HPDE6-E6E7 (cell line): ENCODE measurements around the gene COA7.
A peak's percentile ranks its signal among the peaks of the same experiment; 100 is the strongest.

Experiments used
- DNase-seq: peaks from one replicate; pipeline ENCODE4 v3.0.0; 2011; ENCODE audit warnings: missing footprints; ENCODE audit errors: extremely low spot score

COA7 gene

DNA sequence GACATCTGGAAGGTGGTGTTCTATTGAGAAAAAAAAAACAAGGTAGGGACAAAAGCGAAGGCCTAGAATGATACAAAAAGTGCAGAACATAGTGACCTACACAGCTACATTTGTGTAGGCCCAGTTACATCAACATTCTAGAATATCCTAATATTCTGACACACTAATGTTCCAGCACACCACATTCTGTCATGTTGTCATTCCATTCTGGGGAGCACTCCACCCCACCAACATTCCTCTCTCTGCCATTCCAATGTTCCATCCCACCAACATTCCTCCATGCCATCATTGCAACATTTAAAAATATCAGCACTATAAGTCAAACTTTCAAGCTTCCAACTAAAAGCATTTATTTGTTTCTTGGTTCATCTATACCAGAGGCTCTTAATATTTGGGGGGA, 28.5 kb downstream of the COA7 start:
- DNase-seq, result no peak

DNA sequence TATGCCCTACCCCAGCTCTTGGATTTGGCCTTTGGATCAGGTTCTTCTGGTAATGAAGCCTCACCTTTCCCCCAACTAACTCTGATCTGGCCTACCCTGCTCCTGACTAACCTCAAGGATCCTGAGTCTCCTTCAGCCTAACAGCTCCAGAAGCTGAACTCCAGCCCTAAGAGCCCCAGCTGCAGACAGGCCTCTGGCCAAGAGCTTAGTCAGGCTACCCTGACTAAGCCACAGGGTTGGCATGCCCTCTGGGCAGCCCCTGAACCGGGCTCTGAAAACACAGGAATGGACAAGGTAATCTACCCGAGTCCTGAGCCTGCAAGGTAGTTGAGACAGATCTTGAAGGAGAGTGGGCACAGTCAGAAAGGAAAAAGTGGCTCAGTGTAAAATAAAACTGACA, 29.4 kb downstream of the COA7 start:
- peak; percentile 49 for DNase-seq

DNA sequence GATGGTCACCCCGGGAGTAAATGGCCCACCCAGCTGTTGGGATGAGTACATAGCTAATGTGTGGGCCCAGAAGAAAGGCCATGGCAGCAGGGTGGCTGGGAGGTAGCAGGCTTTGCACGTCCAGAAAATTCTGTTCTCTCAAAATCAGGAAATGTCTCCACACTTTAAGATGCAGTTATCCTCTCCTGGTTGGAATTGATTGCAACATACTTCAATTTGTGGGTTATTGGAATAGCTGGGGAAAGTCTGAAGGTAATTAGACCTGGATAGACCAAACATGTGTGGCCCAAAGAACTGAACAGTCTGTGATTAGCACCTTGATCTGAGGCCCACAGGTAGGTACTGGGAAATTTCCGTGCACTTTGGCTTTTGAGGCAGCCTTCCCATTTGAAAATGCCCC, 30.2 kb downstream of the COA7 start:
- no peak for DNase-seq

DNA sequence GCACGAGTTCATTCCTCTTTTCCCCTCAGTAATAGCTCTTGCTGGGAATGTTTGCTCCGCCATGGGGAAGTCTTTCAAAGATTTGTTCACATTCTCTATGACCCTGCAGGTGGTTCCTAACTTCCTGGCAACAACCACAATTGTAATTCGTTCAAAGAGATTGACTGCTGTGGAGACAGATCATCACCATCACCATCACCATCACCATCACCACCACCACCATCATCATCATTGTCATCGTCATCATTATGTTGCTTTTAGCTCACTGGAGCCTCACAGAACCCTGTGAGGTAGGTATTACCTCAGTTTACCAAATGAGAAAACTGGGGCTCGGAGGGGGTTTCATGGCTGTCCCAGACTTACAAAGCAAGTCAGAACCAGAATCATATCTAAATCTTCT, 30.9 kb downstream of the COA7 start:
- no peak for DNase-seq

DNA sequence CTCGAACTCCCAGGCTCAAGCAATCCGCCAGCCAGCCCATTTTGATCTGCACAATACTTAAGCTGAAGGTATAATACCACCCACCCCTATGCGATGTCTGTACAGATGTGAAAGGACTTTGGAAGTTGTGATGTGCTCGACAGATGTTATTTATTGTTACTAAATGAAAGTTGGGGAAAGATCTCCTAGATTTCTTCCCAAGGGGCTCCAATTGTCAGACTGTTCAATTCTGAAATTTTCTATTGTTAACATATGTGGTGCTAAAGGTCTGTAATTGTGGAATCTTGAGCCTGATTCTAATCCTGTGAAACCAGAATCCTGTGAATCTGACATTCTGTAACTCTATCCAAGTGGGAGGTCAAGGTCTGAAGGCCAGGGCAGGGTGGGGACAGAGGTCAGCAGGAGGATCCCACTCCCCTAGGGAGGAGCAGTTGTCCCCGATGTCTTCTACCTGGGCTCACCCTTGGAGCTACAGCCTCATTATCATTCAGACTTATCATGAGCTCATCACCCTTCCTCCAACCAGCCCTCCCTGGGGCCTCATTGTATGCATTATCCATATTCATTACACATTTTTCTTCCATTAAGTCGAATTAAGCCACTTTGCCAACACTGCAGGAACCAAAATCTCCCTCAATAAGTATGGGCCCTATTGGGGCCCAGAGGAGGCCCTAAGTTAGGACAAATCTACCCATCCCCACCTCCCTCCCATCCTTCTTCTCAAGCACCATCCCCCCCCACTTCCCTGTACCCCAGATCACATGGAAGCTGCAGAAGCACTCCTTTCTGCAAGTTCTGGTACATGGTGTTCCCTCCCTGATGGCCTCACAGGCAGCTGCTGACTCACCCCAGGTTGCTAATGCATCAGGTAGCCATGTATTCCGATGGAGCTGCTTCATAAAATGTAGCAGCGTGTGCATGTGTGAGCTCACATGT, 32.9 kb downstream of the COA7 start:
- DNase-seq, result peak; percentile 61

DNA sequence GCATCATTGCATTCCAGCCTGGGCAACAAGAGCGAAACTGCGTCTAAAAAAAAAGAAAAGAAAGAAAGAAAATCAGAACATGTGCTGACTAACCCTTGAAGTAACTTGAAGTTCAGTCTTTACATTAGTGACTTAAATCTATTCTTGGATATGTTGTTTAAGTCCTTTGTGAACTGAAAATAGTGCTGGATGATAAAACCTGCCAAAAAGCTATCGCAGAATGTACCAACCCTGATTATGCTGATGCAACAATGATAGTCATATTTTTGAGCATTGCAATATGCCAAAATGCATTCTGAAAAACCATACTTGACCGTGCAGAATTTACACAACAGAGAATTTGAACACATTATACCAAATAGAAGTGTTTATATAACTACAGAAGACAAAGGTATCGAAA, 34.4 kb downstream of the COA7 start:
- DNase-seq, result no peak

DNA sequence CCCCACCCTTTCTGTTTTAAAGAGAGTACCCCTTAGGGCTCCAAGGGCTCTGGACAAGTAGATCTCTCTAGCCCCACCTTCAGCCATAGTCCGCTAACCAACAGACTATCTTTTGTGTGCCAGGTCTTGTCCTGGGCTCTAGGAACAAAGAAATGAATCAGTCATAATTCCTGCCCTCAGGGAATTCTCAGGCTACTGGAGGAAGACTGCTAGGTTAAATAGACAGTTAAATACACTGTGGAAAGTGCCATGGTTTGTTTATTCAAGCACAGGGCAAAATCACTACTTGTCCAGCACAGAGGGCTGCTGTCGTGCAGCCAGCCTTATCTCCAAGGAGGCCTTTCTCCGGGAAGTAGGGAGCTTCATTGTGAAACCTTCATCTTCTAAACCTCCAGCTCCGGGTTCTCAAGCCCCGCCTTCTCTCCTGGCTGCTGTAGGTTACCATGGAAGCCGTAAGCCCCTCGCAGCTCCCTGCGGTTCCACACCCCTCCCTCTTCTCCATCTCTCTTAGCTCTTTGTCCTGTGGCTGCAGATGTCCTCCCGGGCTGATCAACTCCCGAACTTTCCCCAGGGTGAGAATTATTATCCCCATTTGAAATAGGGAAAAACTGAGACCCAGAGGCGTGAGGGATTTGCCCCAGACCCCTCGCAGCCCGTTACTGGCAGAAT, 35.4 kb downstream of the COA7 start:
- peak; percentile 93 for DNase-seq

DNA sequence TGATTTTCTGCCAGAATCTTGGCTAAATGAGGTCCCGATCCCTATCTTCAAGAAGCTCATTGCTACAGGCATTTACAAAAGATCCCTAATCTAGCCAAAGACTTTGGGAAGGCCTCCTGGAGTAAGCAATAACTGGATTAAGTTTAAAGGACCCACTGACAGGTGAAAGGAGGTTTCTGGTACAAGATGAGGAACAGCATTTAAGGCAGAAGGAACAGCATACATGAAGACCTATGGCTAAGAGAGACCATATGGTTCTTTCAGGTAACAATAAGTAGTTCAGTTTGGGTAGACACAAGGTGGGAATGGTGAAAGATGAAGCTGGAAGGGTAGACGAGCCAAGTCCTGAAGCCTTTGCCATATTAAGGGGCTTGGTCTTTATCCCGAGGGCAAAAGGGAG, 37.3 kb downstream of the COA7 start:
- DNase-seq, result no peak

DNA sequence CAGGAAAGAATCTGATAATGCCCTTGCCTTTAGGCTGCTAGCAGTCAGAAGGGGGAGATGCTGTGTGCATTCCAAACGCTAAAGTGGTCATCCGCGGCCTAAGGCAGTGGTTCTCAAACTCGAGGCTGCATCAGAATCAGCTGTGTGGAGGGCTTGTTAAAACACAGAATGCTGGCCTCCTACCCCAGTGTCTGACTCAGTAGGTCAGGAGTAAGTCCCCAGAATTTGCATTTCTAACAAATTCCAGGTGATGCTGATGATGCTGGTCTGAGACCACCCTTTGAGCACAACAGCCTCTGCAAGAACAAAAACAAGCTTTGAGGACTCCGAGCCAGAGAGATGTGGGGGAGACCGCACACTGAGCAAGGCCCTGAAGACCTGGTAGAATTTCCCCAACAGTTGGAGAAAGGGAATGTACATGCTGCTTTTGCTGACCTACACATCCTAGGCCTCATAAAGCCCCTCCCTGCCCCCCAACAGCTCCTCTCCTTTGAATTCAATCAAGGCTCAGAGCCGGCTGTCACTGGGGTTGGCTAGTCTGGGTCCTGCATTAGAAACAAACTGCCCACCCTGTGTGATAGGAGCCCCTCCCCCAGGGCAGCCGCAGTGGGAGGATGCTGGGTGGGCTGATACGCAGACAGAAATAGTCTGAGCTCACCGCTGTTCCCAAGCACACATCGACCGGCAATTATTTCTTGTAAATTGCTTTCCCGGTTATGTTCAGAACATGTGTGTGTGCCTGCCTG, 38.1 kb downstream of the COA7 start:
- no peak for DNase-seq

DNA sequence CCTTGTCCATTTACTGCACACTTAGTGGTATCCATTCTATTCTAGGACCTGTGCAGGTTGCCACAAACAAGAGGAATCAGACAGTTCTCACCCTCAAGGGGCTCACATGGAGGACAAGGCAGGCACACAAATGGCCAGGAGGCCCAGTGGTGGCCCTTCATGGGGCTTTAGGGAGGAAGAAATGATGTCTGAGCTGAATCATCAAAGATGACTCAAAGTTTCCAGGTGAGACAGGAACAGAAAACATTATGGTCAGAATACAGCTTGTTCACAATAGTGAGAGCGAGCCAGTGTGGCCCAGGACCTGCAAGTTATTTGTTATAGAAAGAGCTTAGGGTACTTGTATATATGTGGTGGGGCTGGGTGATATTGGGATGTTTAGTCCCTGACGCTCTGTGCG, 38.8 kb downstream of the COA7 start:
- DNase-seq, result peak; percentile 60

DNA sequence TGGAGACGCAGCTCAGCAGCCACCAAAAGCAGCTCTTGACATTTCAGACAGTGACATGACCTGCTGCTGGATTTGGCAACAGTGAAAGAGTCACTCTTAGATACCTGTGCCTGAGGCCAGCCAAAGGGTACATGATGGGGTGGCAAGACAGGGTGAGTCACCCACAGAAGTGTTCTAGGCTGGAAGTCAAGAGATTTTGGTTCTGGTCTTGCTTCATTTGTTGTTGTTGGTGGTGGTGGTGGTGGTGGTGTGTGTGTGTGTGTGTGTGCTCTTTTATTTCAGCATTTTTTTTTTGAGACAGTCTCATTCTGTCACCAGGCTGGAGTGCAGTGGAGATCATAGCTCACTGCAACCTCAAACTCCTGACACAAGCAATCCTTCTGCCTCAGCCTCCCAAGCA, 39.4 kb downstream of the COA7 start:
- no peak for DNase-seq

DNA sequence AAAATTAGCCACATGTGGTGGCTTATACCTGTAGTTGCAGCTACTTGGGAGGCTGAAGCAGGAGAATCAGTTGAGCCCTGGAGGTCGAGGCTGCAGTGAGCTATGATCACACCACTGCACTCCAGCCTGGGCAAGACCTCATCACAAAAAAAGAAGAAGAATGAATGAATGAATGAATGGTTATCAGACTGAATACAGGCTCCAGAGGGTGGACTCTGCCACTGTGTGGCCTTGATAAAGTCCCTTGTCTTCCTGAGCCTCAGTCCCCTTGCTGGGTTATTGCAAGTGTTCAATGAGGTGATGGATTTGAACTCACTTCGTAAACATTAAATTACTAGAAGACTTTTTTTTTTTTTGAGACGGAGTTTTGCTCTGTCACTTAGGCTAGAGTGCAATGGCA, 40.4 kb downstream of the COA7 start:
- DNase-seq, result no peak

DNA sequence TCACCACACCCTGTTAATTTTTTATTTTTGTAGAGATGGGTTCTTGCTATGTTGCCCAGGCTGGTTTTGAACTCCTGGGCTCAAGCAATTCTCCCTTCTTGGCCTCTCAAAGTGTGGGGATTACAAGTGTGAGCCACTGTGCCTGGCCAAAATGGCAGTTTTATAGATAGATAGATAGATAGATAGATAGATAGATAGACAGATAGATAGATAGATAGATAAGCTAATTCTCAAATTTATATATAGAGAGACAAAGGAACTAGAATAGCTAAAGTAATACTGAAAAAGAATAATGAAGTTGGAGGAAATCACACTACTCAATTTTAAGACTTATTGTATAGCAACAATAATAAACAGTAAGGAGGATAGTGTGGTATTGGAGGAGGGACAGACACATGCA, 44.1 kb downstream of the COA7 start:
- no peak for DNase-seq

DNA sequence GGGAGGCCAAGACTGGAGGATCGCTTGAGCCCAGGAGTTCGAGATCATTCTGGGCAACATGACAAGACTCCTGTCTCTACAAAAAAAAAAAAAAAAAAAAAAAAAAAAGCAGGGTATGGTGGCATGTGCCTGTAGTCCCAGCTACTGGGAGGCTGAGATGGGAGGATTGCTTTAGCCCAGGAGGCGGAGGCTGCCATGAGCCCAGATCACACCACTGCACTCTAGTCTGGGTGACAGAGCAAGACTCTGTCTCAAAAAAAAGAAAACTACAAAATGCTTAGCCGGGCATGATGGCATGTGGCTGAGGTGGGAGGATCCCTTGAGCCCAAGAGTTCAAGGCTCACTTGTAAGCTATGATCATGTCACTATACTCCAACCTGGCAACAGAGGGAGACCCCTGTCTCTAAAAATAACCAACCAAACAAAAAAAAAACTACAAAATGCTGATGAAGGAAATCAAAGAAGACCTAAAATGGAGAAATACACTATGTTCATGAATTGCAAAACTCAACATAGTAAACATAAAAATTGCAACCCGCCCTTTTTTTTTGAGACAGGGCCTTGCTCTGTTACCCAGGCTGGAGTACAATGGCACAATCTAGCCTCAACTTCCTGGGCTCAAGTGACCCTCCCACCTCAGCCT, 44.8 kb downstream of the COA7 start:
- DNase-seq, result no peak

DNA sequence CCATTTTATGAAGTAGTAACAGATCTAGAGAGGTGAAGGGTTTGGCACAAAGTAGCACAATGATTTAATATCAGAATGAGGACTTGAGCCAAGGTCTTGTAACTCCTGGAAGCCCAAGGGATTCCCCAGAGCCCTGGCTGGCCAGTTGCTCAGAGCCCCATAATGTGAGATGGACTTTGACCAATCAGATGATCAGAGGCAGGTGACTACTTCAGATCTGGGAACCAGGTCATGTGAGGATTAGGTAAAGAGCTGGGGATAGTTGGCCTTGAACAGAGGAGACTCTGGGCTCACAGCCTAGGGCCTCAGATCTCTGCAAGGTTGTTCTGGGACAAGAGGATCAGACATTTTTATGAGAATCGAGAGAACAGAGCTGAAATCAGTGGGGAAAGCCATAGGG, 46.2 kb downstream of the COA7 start:
- DNase-seq, result no peak

DNA sequence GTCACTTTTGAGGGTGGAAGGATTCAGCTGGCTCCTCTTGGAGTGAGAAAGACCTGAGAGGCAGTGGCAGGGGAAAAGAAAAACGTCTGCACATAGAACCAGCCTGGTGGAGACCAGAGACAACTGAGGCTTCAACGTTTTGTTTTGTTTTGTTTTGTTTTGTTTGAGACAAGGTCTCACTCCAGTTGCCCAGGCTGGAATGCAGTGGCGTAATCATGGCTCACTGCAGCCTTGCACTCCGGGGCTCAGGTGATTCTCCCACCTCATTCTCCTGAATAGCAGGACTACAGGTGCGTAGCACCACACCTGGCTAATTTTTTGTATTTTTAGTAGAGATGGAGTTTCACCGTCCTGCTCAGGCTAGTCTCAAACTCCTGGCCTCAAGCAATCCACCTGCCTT, 52.9 kb downstream of the COA7 start:
- DNase-seq, result no peak

DNA sequence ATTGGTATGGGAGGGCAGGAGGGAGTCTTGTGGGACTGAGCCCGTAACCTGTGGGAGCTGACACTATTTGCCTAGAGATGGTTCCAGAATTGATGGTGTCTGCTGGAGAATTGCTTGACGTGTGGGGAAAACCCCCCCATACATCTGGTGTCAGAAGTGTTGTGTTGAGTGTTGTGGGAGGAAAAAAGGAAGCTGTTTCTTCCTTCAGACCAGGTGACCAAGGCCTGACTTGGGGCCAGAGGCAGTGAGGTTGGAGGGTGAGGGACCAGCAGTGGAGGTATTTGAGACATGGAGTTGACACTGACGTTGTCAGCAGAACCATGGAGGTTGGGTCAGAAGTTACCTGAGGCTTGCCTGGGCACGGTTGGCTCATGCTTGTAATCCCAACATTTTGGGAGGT, 56.8 kb downstream of the COA7 start:
- no peak for DNase-seq

DNA sequence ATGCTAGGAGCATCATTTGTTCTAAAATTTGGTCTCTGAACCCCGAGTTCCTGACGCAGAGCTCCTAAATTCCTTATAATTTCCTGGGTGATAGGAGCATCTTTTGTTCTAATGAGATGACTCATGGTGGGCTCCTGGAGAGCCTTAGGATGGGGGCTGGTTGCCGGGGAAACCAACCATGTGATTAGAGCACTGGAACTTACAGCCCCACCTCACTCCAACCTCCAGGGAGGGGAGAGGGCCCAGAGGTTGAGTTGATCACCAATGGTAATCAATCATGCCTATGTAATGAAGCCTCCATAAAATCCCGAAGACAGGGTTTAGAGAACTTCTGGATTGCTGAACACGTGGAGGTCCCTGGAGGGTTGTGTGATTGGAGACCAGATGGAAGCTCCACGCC, 57.5 kb downstream of the COA7 start:
- DNase-seq, result no peak

DNA sequence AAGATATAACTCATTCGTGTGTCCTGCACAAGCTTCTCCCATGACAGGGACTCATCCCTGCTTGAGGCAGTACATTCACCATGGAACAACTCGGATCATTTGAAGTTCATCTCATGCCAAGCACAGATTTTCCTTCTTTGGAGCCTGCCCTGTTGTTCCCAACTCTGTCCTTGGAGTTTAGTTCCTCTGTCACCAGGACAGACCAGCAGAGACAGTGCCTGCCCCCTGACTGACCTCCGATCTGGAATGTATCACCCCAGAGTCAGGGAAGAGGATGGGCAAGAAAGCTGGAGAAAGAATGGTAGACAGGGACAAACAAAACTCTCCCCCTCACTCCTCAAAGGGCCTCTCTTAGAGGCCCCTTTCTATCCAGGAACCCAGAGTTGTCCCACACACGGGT, 60.2 kb downstream of the COA7 start:
- no peak for DNase-seq

DNA sequence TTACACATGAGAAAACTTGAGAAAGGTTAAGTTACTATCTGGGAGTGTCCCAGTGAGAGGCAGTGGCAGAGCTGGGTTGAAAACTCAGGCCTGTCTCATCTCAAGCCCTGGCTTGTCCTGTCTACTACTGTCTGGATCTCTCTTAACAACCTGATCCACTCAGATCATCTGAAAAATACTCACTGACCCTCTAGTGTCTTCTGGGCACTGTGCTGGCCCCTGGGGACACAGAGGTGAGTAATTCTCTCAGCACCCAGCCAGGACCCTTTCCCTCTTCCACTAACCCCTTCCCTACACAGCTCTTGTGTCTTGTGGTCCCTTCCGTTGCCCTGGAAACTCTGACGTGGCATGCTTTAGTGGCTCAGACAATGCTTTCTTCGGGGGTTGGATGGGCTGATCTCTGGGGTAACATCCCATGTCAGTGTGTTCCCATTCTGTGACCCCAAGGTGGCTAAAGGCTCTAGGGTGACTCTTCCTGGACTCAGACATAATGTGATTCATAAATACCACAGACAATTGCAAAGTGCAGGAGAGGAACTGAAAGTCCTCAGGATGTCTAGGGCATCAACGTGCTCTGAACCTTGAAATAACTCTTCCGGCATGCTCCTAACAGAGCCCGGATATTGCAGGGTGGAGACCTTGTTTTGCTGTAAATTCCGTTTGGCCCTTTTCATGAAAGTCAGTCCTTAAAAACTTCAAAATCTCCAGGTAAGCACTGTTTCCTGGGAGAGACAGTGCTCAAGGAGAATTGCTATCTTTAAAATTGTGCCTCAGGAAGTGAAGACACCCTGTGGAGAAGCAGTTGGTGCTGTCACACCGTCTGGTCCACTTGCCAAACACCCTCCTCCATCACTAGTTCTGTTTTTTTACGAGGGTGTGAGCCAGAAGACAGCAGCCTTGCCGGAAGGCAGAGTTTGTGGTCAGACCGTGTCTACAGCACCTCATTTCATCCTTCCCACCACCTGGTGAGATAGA, 61.1 kb downstream of the COA7 start:
- no peak for DNase-seq
